ENCODE data around the gene SPNS1.
"Not testable (repeated sequence)": the region's sequence is repeated elsewhere in the genome, so short reads cannot be mapped to it uniquely, and the experiment has no call there.

Gene SPNS1

DNA sequence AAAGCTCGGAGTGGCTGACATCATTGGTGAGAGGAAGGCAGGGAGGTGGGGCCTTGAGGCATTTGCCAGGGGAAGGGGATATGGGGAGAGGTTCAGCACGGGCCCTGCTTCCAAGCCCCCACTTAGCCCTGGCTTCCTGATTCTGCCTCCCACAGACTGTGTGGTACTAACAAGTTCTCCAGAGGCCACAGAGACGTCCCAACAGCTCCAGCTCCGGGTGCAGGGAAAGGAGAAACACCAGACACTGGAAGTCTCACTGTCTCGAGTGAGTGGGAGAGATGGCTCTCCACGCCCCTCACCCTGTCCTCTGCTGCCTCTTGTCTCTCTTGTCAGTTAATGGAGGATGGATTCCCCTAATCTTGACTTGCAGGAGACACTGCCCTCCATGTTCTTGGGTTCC is 15.7 kb upstream of the SPNS1 start:
- no peak for DNase-seq (ENCODE audit: low read depth)

- no peak for DNase-seq (ENCODE audit: low read depth)
These were observed 10.5 kb upstream of the SPNS1 start for GRCh38 chr16:28964072-28964471.

GRCh38 chr16:28964496-28964895 is 10.1 kb upstream of the SPNS1 start:
- DNase-seq (ENCODE audit: low read depth), result no peak

- DNase-seq (ENCODE audit: low read depth), result no peak
These were observed 7.4 kb upstream of the SPNS1 start for GRCh38 chr16:28967156-28967555.

DNA sequence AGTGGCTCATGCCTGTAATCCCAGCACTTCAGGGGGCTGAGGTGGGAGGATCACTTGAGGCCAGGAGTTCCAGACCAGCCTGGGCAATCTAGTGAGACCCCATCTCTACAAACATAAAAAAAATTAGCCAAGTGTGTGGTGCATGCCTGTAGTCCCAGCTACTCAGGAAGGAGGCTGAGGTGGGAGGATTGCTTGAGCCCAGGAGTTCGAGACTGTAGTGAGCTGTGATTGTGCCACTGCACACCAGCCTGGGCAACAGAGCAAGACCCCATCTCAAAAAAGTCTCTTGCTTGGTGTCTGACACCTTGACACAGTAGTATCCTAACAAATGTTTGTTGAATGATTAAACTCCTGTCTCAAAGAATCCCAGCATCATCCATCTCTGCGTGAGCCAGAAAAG is 4.9 kb upstream of the SPNS1 start:
- DNase-seq (ENCODE audit: low read depth), result not testable (repeated sequence)

DNA sequence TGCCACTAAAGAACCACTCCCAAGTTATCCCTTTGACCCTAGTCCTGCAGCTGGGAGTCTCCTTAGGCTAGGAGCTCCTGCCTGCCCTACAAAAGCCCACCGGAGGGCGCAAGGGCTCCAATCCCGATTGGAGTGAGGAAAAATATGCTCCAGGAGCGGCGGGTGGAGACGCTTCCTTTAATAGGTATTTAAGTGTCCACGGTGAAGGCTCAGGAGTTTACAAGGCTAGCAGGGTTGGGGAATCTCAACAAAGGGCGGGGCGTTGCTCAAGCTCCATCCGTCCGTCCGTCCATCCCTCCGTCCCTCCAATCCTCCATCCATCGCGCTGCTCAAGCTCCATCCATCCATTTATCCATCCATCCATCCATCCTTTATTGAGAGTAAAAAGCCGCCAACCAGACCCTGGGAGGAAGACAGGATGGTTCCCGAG is 556 bp upstream of the SPNS1 start:
- DNase-seq (ENCODE audit: low read depth), result peak; percentile 57

DNA sequence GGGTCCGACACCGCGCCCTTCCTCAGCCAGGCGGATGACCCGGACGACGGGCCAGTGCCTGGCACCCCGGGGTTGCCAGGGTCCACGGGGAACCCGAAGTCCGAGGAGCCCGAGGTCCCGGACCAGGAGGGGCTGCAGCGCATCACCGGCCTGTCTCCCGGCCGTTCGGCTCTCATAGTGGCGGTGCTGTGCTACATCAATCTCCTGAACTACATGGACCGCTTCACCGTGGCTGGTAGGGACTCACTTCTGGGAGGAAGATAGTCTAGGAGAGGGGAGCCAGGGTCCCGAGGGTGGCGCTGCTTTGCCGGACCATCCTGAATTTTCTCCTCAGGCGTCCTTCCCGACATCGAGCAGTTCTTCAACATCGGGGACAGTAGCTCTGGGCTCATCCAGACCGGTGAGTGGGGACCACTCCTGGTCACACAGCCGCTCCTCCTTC is 601 bp downstream of the SPNS1 start:
- no peak for DNase-seq (ENCODE audit: low read depth)

DNA sequence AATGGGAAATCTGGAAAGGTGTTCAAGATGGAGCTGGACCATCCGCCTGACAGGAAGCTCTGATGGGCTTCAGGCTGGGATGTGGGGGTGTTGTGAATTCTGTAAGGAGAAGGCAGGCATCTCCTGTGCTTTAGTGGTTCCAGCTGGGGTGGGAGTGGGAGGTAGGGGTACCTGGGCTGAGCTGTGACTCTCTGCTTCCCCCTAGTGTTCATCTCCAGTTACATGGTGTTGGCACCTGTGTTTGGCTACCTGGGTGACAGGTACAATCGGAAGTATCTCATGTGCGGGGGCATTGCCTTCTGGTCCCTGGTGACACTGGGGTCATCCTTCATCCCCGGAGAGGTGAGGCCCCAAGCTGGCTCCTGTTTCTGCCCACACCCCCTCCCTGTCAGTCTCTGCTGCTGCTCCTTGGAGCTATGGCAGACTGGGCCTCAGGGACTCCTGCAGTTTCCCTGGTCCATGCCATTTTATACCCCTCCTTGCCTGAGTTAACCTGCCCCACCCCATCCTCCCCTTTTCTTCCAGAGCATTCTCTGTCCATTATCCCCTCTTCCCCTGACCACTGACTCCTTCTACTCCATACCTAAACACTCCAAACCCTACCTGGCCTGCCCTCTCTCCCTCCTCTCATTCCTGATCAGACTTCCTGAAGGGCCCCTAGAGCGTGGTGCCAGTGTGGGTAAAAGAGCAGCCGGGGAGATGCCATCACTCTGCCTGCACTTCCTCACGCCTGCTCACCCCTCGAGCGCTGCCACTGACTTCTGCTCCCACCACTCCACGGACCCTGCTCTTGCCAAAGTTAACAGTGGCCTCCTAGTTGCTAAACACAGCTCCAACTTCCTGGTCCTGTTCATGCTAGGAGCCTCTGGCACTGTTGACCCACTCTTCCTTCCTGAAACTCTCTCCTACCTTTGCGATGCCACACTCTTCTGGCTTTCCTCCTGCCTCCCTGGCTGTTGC is 3.4 kb downstream of the SPNS1 start:
- no peak for DNase-seq (ENCODE audit: low read depth)

- DNase-seq (ENCODE audit: low read depth), result not testable (repeated sequence)
These were observed 5.8 kb downstream of the SPNS1 start for GRCh38 chr16:28980330-28980729.

DNA sequence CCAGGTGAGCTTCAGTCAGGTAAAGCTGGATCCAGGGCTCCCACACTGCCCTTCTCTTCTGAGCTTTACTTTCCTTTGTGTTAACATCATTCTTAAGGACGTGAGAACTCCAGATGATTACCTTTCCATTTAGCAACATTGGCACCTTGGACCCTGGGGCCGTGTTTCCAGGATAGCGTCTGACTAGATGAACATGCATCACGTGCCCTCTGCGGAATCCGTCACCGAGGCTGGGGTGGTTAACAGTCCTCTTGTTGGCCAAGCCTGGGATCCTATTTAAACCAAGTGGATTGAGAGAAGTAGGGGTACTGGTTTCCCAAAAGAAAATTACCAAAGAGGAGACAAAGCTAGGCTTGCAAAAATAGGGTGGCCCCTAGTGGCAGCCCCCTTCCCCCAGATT is 6.4 kb downstream of the SPNS1 start:
- no peak for DNase-seq (ENCODE audit: low read depth)

- DNase-seq (ENCODE audit: low read depth), result no peak
These were observed 6.9 kb downstream of the SPNS1 start for GRCh38 chr16:28981517-28981916.

- no peak for DNase-seq (ENCODE audit: low read depth)
These were observed 7.8 kb downstream of the SPNS1 start for GRCh38 chr16:28982418-28982817.

DNA sequence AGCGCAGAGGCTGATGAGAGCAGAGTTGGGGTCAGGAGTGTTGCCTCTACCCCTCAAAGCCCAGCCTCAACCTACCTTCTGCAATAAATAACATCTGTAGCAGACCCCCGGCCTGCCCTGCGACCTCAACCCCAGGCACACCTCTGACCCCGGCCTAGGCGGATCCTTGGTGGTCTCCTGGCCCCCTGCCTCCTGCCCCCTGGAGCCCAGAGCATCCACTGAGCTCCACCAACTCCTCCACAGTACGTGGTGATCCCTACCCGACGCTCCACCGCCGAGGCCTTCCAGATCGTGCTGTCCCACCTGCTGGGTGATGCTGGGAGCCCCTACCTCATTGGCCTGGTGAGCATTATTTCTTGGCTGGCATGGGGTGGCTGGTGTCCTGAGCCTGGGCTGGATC is 8.4 kb downstream of the SPNS1 start:
- DNase-seq (ENCODE audit: low read depth), result no peak

DNA sequence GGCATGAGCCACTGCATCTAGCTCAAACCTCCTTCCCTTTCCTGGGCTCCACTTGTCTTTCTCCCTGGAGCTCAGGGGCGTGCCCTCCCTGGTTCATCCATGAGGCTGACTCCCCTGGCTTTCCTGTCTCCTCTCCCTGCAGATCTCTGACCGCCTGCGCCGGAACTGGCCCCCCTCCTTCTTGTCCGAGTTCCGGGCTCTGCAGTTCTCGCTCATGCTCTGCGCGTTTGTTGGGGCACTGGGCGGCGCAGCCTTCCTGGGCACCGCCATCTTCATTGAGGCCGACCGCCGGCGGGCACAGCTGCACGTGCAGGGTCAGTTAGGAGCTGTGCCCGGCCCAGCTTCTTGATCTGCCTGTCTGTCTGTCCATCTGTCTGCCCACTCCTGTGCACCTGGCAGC is 9.1 kb downstream of the SPNS1 start:
- DNase-seq (ENCODE audit: low read depth), result no peak

DNA sequence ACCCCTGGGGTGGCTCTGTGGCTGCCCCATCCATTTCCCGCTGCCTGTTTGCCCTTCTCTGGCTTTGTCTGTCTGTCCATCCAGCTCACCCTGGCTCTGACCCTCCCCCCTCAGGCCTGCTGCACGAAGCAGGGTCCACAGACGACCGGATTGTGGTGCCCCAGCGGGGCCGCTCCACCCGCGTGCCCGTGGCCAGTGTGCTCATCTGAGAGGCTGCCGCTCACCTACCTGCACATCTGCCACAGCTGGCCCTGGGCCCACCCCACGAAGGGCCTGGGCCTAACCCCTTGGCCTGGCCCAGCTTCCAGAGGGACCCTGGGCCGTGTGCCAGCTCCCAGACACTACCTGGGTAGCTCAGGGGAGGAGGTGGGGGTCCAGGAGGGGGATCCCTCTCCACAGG is 9.5 kb downstream of the SPNS1 start:
- no peak for DNase-seq (ENCODE audit: low read depth)

DNA sequence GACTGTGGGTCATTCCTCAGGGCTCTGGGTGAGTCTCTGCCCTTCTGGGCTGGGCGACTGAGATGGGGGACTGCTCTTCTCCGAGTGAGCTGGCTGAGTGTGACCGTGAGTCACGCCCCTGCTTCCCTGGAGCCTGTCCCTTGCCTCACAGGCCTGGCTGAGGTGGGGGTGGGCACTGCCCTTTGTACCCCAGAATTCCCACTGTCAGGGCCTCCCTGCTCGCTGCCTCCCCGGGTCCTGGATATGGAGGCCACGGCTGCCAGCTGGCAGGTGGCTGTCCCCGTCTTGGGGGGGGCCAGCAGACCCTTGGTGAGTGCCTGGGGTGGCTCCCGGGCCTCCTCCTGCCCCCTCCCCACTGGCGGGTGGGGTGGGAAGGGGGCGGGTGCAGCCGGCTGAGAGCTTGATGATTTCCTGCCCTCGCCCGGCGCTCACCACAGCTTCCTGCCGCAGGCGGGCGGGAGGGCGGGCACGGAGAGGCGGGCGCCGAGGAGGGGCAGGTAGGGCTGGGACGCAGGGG is 10.1 kb downstream of the SPNS1 start, which contains the start of gene LAT:
LAT (plus strand) TSS at position 434 of the 517 bp plus-strand sequence. CDS start 366 bp downstream, outside the sequence.
- DNase-seq (ENCODE audit: low read depth), result no peak

DNA sequence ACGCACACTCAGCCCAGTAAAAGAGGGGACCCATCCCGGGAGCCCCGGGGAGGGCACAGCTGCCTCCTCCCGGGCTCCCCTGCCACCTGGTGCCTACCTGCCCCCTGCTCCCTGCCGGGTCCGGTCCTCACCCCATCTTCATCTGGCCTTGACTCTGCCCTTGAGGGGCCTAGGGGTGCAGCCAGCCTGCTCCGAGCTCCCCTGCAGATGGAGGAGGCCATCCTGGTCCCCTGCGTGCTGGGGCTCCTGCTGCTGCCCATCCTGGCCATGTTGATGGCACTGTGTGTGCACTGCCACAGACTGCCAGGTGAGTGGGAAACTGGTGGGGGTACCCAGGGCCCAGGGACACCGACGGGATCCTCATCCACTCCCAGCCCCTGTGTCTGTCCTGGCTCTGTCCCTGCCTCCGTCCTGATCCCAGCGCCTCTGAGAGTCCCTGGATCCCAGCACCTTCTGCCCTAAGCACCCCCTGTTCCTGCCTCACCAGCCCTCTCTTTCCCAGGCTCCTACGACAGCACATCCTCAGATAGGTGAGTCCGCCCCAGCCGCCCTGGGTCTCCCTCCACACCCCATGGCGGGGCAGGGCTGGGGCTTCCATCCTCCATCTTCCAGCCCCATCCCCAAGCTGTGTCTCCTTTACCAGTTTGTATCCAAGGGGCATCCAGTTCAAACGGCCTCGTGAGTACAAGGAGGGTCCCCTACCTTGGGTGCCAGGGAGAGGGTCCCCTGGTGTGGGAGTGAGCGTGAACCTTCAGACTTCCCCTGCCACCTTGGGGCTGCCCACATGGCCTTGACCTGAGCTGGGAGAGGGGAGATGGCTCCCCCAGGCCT is 10.8 kb downstream of the SPNS1 start:
- no peak for DNase-seq (ENCODE audit: low read depth)

GRCh38 chr16:28986046-28986445 is 11.5 kb downstream of the SPNS1 start:
- DNase-seq (ENCODE audit: low read depth), result no peak

DNA sequence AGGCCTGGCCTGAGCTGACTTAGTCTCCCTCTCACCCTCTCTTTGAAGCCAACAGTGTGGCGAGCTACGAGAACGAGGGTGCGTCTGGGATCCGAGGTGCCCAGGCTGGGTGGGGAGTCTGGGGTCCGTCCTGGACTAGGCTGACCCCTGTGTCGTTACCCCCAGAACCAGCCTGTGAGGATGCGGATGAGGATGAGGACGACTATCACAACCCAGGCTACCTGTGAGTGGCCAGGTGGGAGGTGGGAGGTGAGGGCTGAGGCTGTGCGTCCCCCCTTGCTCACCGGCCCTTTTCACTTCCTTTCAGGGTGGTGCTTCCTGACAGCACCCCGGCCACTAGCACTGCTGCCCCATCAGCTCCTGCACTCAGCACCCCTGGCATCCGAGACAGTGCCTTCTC is 11.9 kb downstream of the SPNS1 start:
- DNase-seq (ENCODE audit: low read depth), result no peak

DNA sequence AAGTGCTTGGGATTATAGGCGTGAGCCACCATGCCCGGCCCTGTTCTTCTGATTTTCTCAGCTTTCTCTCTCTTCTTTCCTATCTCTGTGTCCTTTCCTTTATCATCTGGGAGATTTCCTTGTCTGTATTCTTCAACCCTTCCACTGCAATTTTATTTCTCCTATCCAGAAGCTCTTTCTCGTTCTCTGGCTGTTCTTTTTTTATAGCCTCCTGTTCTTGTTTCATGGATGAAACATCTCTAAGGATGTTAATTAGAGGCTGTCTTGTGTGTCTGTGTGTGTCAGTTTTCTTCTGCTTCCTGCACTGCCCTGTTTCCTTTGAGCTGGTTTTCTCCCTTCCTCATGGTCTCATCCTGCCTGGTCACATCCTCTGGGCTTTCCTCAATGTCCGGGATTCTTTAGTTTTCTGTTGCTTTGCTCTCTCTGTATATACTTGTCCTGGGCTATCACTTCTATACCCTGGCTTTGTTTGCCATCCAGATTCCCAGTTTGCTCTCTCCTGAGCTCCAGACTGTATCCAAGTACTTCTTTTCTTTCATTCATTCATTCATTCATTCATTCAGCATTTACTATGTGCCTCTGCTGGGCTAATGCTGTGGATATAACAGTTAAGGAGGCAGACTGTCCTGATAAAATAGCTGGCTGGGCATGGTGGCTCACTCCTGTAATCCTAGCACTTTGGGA is 12.7 kb downstream of the SPNS1 start:
- DNase-seq (ENCODE audit: low read depth), result no peak

- DNase-seq (ENCODE audit: low read depth), result no peak
These were observed 14.8 kb downstream of the SPNS1 start for GRCh38 chr16:28989363-28989762.
